GM23248 (cell line): Measurements from ENCODE around the gene UCK2.

Experiments used
- EZH2 ChIP-seq: fragments of 200-600 bp; sonication (generic); IDR thresholded peaks from 2 replicates; pipeline ENCODE4 v1.6.1; 2018; ENCODE audit warnings: antibody characterized with exemption, mild to moderate bottlenecking; ENCODE audit not compliant: insufficient read depth, poor library complexity, severe bottlenecking
- EZH2phosphoT487 ChIP-seq: fragments of 200-600 bp; sonication (generic); IDR thresholded peaks from 2 replicates; pipeline ENCODE4 v1.6.1; 2018; ENCODE audit warnings: antibody characterized with exemption, moderate library complexity, mild to moderate bottlenecking, low read depth; ENCODE audit not compliant: insufficient read depth

DNA sequence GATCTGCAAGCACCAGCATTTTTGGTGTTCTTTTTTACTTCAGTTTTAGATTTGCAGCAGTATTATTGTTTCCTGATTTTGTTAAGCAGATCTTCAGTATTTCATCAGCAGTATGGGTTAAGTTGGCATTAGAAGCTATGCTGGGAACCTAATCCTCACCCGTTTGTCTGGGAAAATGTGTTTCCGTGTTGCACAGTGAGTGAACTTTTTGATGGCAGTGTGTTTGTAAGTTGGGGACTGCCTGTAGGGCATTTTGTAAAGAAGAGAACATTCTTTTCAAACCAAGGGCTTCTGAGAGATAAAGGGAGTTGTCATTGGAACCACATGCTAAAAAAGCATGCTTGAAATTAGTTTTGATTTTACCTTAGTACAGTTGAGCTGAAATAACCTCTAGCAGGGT is 35.9 kb downstream of the UCK2 start:
- TF ChIP-seq EZH2 = no peak
- TF ChIP-seq EZH2phosphoT487 = no peak
